Natural killer cell treated with Interleukin-12 subunit alpha and Interleukin-12 subunit beta and Interleukin-15 and Interleukin-18, amount 100 ng/mL, for 72 hours (primary cell): Measurements from ENCODE around the gene RAB10. TPM values are rescaled to one million over a fixed set of nuclear protein-coding genes. Genes with fewer than 3 reads are reported as not detected.

Experiments used
- ATAC-seq, 2 donors: fragments of 150-1000 bp; cut with Tn5 transposase in 1 of 2; sonication (Bioruptor Pico), chemical (Tn5 transposase) in 1 of 2; 2 replicates each; pipeline ENCODE4 v1.10.0; 2021
- DNase-seq: peaks from one replicate; pipeline ENCODE4 v3.0.0; 2022; ENCODE audit warnings: low spot score
- H3K27ac Mint-ChIP-seq, 2 donors: 1 replicate in 1 of 2; 2 replicates in 1 of 2; pipeline ENCODE4 v1.8.0; 2022; ENCODE audit warnings: mixed read lengths in 2 of 2, mild to moderate bottlenecking in 1 of 2, moderate library complexity in 1 of 2
- H3K27me3 Mint-ChIP-seq, 2 donors: 1 replicate in 1 of 2; 2 replicates in 1 of 2; pipeline ENCODE4 v1.8.0; 2022; ENCODE audit warnings: mixed read lengths in 2 of 2
- H3K36me3 Mint-ChIP-seq: one replicate; pipeline ENCODE4 v1.8.0; 2022; ENCODE audit warnings: mixed read lengths
- H3K4me1 Mint-ChIP-seq, 2 donors: 1 replicate in 1 of 2; 2 replicates in 1 of 2; pipeline ENCODE4 v1.8.0; 2022; ENCODE audit warnings: low read depth in 2 of 2, mixed read lengths in 2 of 2, mild to moderate bottlenecking in 1 of 2
- H3K4me3 Mint-ChIP-seq: one replicate; pipeline ENCODE4 v1.8.0; 2022; ENCODE audit warnings: mixed read lengths
- H3K9me3 Mint-ChIP-seq: 2 replicates; pipeline ENCODE4 v1.8.0; 2022; ENCODE audit warnings: mixed read lengths
- total RNA-seq, 2 donors: library from RNA; stranded (reverse); gene quantifications; one replicate each; pipeline ENCODE4 v1.2.3, GENCODE V29; 2022

The RAB10 gene
- total RNA-seq, 2 donors from 2014 or later: 92.2 to 126 TPM

DNA sequence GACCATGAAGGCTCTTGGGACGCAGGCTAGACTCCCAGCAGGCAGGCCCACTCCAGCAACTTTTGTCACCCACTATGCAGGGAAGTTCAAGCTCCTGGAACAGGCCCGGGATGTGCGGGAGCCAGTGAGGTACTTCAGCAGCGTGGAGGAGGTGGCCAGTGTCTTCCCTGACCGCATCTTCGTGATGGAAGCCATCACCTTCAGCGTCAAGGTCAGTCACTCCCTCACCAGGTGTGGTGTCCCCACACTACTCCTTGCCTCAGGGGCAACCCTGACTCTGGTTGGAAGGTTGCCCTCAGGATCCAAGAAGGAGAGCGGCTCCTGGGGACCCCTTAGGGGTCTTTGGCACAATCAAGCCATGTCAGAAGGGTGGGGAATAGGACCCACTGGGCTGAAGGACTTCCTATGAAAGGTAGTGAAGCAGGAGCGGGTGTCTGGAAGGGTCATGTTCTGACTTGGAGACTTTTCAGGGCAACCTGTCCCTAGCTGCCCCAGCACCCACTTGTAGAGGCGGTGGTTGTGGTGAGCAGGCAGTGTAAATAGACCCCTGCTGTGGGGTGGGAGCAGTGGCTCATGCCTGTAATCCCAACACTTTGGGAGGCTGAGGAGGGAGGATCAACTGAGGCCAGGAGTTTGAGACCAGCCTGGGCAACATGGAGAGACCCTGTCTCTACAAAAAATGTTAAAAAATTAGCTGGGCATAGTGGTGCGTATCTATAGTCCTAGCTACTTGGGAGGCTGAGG lies 149.2 kb downstream of the RAB10 start:
- no peaks in the 10 kb centered on the region for H3K9me3 Mint-ChIP-seq

DNA sequence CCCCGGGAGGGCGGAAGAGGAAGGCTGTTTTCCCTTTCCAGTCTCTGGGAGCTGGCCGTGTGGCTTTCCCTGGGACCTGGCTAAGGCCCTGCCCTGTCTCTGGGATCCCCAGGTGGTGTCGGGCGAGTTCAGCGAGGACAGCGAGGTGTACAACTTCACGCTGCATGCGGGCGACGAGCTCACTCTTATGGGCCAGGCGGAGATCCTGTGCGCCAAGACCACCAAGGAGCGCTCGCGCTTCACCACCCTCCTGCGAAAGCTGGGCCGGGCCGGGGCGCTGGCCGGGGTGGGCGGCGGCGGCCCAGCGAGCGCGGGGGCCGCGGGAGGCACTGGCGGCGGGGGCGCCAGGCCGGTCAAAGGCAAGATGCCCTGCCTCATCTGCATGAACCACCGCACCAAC lies 150.2 kb downstream of the RAB10 start:
- H3K27ac Mint-ChIP-seq: peak overlapping the region in 1 of 2 donors; percentile 47

More for the DNA sequence above, 149.2 kb downstream of the RAB10 start:
- DNase-seq (no peak), ATAC-seq (no peak)
- Mint-ChIP-seq H3K4me3 (no peak overlapping the region), H3K4me1 (peaks cover 4 to 17% of the 10 kb centered on the region in 2 donors), H3K27me3 (peaks cover 17% of the 10 kb centered on the region in 2 donors), H3K27ac (no peak overlapping the region), H3K36me3 (no peaks in the 10 kb centered on the region)

DNA sequence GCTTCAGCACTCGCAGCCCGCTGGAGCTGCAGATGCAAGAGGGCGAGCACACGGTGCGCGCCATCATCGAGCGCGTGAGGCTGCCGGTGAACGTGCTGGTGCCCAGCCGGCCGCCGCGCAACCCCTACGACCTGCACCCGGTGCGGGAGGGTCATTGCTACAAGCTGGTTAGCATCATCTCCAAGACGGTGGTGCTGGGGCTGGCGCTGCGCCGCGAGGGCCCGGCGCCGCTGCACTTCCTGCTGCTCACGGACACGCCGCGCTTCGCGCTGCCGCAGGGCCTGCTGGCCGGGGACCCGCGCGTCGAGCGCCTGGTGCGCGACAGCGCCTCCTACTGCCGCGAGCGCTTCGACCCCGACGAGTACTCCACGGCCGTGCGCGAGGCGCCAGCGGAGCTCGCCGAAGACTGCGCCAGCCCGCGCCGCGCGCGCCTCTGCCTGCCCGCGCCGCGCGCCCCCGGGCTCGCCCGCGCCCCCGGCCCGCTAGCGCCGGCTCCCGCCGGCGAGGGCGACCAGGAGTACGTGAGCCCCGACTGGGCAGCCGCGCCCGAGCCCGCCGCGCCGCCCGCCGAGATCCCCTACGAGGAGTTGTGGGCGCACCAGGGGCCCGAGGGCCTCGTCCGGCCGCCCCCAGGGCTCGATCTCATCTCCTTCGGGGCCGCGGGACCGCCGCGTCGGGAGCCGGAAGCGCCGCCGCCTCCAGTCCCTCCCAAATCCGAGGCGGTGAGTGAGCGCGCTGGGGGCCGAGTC lies 150.8 kb downstream of the RAB10 start:
- no peaks in the 10 kb centered on the region for H3K9me3 Mint-ChIP-seq
- DNase-seq (peak; percentile 88), ATAC-seq (peak; percentile 96 to 97)
- no peaks in the 10 kb centered on the region for H3K36me3 Mint-ChIP-seq
- peaks cover 4 to 12% of the 10 kb centered on the region in 2 donors for H3K4me1 Mint-ChIP-seq
- H3K4me3 Mint-ChIP-seq: peak overlapping the region; percentile 80
- H3K27me3 Mint-ChIP-seq: peaks cover 13 to 17% of the 10 kb centered on the region in 2 donors
- no peak overlapping the region for H3K27ac Mint-ChIP-seq

More for the DNA sequence above, 150.2 kb downstream of the RAB10 start:
- DNase-seq (no peak), ATAC-seq (no peak)
- Mint-ChIP-seq H3K27me3 (peaks cover 16 to 17% of the 10 kb centered on the region in 2 donors), H3K36me3 (no peaks in the 10 kb centered on the region), H3K4me1 (peaks cover 4 to 16% of the 10 kb centered on the region in 2 donors), H3K9me3 (no peaks in the 10 kb centered on the region), H3K4me3 (peak overlapping the region; percentile 53)

DNA sequence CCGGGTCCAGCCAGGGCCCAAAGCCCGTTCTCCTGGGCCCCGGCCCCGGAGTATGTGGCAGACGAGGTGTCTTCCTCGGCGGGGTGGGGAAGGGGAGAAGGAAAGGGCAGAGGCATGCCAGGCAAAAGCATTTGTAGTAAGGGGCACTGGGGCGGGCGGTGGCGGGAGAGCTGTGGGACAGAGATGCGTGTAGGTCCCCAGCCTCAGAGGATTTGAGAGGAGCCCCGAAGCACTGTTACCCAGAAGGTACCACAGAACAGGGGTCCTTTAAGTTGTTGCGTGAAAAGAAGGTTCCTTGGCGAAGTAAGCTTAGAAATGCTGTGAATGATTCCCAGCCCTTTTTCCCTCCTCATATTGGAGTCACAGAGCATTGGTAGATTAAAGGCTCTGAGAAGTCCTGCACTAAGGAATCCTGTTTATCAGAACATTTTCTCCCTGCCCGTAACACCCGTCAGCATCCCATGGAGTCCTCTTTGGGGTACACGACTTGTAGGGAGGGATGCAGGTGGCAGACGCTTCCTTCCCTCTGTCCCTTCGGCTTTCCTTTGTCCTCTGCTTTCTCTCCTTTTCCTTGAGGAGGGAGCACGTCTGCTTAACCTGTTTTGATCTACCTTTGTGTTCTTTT lies 151.5 kb downstream of the RAB10 start:
- no peak overlapping the region for H3K27ac Mint-ChIP-seq
- DNase-seq (no peak), ATAC-seq (no peak)
- H3K4me1 Mint-ChIP-seq: peaks cover 4 to 8% of the 10 kb centered on the region in 2 donors
- H3K27me3 Mint-ChIP-seq: peaks cover 7 to 11% of the 10 kb centered on the region in 2 donors
- no peaks in the 10 kb centered on the region for H3K36me3 Mint-ChIP-seq
- H3K4me3 Mint-ChIP-seq: peak overlapping the region; percentile 80
- H3K9me3 Mint-ChIP-seq: no peaks in the 10 kb centered on the region

DNA sequence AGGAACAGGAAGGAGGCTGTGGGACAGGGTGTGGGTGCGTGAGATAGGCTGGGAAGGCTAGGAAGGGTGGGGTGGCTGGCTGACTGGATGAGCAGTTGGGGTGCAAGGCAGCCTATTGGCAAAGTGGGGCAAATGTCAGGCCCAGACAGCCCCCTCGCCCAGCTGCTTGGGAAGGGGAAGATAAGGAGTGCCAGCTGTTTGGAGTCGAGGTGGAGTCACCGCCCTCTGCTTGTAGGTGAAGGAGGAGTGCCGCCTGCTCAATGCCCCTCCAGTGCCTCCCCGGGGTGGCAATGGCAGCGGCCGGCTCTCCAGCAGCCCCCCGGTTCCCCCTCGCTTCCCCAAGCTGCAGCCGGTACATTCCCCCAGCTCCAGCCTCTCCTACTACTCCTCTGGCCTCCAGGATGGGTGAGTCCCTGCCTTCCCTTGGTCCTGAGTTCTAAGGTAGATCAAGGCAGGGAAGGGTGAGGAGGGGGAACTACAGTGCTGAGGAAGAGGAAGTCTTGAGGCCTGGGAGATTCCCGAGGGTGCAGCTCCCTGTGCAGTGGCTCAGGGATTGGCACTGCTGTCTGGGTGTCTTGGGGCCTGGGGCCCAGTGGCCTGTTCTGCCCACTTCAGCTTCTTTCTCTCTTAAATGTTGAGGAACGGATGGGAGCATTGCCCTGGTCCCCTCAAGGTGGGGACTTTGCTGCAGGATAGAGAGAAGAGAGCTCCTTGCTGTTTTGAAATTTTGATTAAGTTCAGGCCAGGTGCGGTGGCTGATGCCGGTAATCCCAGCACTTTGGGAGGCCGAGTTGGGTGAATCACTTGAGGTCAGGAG lies 152.3 kb downstream of the RAB10 start:
- H3K9me3 Mint-ChIP-seq: no peaks in the 10 kb centered on the region
- no peaks in the 10 kb centered on the region for H3K36me3 Mint-ChIP-seq
- peaks cover 4 to 7% of the 10 kb centered on the region in 2 donors for H3K4me1 Mint-ChIP-seq
- DNase-seq: no peak
- peak overlapping the region; percentile 80 for H3K4me3 Mint-ChIP-seq
- no peak overlapping the region for H3K27ac Mint-ChIP-seq
- ATAC-seq: no peak
- peaks cover 2 to 3% of the 10 kb centered on the region in 2 donors for H3K27me3 Mint-ChIP-seq

Other genes starting within 250 kb of the RAB10 start
- gene ASXL2, start 155.6 kb upstream of the RAB10 start, total RNA-seq: 10 to 100 TPM; 37.2 to 38.8 TPM
- gene KIF3C, start 51.6 kb upstream of the RAB10 start, total RNA-seq: 1 to 10 TPM in 1 of 2 donors, under 1 TPM in 1; 0.93 to 2.5 TPM
- 1 to 10 TPM; 4.1 TPM for gene GAREM2, start 139.0 kb downstream of the RAB10 start, total RNA-seq
- 100 to 1,000 TPM in 1 of 2 donors, 10 to 100 TPM in 1; 80.4 to 108 TPM for gene HADHA, start 210.5 kb downstream of the RAB10 start, total RNA-seq
- gene HADHB, start 210.9 kb downstream of the RAB10 start, total RNA-seq: 10 to 100 TPM; 49.1 to 58.1 TPM